Measurements from ENCODE around the gene LYRM1.

The LYRM1 gene

GRCh38 chr16:20873331-20873730 is 27.2 kb upstream of the LYRM1 start:
- no peak for DNase-seq

- no peak for DNase-seq
These were observed 26.4 kb upstream of the LYRM1 start for GRCh38 chr16:20874088-20874581.

- no peak for DNase-seq
These were observed 25.3 kb upstream of the LYRM1 start for GRCh38 chr16:20875355-20875650.

GRCh38 chr16:20878682-20879147 is 21.9 kb upstream of the LYRM1 start:
- no peak for DNase-seq

- no peak for DNase-seq
These were observed 21.2 kb upstream of the LYRM1 start for GRCh38 chr16:20879175-20880040.

- no peak for DNase-seq
These were observed 19.6 kb upstream of the LYRM1 start for GRCh38 chr16:20880867-20881502.

- DNase-seq, result no peak
These were observed 19.1 kb upstream of the LYRM1 start for GRCh38 chr16:20881503-20881878.

GRCh38 chr16:20883554-20884239 is 16.9 kb upstream of the LYRM1 start:
- no peak for DNase-seq

- DNase-seq, result no peak
These were observed 16.4 kb upstream of the LYRM1 start for GRCh38 chr16:20884240-20884556.

- no peak for DNase-seq
These were observed 14.3 kb upstream of the LYRM1 start for GRCh38 chr16:20886320-20886719.

- no peak for DNase-seq
These were observed 13.4 kb upstream of the LYRM1 start for GRCh38 chr16:20887207-20887606.

GRCh38 chr16:20889625-20890275 is 10.8 kb upstream of the LYRM1 start:
- DNase-seq, result no peak

GRCh38 chr16:20894388-20894787 is 6.2 kb upstream of the LYRM1 start:
- no peak for DNase-seq

GRCh38 chr16:20897253-20897897 is 3.2 kb upstream of the LYRM1 start:
- no peak for DNase-seq

GRCh38 chr16:20897922-20898321 is 2.6 kb upstream of the LYRM1 start:
- DNase-seq, result no peak

GRCh38 chr16:20899071-20899470 is 1.5 kb upstream of the LYRM1 start:
- no peak for DNase-seq

GRCh38 chr16:20899477-20900298 is 883 bp upstream of the LYRM1 start:
- peak in 1 of 2 donors; percentile 26 for DNase-seq

- DNase-seq, result no peak
These were observed 481 bp downstream of the LYRM1 start for GRCh38 chr16:20901068-20901435.

GRCh38 chr16:20901436-20902112 is 1.0 kb downstream of the LYRM1 start:
- peak; percentile 47 to 68 for DNase-seq

- DNase-seq, result no peak
These were observed 1.9 kb downstream of the LYRM1 start for GRCh38 chr16:20902426-20902825.

- no peak for DNase-seq
These were observed 2.7 kb downstream of the LYRM1 start for GRCh38 chr16:20903116-20903898.
